NCI-H460 (cell line): ENCODE data around the gene TMEM8B. TPM values are rescaled to one million over a fixed set of nuclear protein-coding genes. Genes with fewer than 3 reads are reported as not detected.

Source experiments
- DNase-seq: peaks from one replicate; pipeline ENCODE4 v3.0.0-alpha.2; 2016; ENCODE audit warnings: low read depth; ENCODE audit errors: extremely low read depth
- polyA plus RNA-seq: library from polyadenylated mRNA; depleted of rRNA; stranded (reverse); fragments of >200 nt; gene quantifications from 2 replicates; pipeline ENCODE4 v1.2.3, GENCODE V29; 2014; cell fraction: nucleus; rRNA removed
- total RNA-seq: library from RNA; depleted of rRNA; stranded (reverse); fragments of >200 nt; shearing (Covaris generic); gene quantifications from 2 replicates; pipeline ENCODE4 v1.2.3, GENCODE V29; 2014; rRNA removed

TMEM8B gene, protein sequence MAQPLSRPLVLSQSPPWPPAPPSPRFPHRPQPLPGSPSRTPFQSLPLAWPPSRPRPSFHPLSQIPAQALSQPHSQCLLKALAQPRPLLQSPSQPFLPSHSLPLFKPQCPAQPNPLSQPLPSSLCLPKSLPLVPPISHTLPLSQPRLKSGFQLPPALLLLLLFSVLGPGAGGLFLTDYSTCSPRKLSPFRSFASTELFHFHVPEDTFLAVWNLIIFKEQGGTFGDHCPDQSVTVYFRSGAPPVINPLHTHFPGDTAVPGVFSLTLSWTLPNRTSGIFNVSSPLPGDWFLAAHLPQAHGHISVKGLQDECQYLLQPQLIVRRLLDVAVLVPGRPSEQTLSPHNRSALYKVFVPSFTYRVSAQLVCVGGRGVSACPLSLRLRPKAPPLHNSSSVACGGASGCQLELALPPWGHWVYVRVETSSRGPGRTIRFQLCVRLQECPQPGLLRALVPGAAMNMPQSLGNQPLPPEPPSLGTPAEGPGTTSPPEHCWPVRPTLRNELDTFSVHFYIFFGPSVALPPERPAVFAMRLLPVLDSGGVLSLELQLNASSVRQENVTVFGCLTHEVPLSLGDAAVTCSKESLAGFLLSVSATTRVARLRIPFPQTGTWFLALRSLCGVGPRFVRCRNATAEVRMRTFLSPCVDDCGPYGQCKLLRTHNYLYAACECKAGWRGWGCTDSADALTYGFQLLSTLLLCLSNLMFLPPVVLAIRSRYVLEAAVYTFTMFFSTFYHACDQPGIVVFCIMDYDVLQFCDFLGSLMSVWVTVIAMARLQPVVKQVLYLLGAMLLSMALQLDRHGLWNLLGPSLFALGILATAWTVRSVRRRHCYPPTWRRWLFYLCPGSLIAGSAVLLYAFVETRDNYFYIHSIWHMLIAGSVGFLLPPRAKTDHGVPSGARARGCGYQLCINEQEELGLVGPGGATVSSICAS
- 1.2 and 1.4 TPM in 2 replicates for total RNA-seq
- polyA plus RNA-seq: 3.1 and 4.3 TPM in 2 replicates

DNA sequence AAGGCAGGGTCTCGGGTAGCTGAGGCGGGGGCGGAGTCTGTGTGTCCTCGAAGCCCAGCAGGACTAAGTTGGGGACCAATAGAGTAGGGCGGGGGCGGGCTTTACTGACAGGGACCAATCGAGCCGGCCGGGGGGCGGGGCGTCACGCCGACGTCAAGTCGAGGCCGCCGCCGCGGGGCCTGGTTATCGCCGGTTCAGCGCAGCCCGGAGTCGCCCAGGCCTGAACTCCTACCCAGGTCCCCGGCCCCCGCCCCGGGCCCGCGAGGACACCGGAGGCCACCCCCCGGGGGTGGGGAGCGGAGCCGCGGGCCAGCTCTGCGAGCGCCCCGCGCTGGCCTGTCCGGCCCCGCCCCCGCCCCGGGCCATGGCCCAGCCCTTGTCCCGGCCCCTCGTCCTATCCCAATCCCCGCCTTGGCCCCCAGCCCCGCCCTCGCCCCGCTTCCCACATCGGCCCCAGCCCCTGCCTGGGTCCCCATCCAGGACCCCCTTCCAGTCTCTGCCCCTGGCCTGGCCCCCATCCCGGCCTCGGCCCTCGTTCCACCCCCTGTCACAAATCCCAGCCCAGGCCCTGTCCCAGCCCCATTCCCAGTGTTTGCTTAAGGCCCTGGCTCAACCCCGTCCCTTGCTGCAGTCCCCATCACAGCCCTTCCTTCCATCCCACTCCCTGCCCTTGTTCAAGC, at the start of gene TMEM8B:
TSS of gene TMEM8B (plus strand) at position 145 of the 680 bp plus-strand sequence. CDS start at position 365, 220 bp downstream.
- DNase-seq: peak; percentile 80

DNA sequence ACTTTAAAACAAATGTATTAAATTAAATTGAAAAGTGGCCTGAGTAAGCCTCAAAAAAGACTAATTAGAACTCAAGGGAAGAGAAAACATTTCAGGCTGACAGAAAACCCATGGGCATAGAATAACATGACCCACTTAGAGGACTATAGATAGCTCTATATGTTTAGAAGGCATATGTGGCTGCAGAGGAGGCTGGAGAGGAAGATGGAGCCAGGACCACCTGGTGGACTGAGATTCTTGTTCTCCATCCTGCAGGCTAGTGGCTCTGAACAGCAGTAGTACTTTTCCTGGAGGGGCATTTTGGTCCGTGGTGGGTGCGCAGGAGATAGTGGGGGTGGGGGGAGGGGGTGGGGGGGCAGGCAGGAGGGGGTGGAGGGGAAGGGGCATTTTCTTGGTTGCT, 48.0 kb upstream of the TMEM8B start:
- no peak for DNase-seq

DNA sequence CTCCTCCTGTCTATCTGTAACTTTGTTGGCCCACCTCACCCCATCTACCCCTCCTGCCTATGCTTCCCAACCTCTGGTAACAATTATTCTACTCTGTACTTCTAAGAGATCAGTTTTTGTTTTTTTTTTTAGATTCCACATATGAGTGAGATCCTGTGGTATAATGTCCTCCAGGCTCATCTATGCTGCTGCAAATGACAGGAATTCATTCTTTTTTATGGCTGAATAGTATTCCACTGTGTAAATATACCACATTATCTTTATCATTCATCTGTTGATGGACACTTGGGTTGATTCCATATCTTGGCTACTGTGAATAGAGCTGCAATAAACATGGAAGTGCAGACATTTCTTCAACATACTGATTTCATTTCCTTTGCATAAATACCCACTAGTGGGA, 45.6 kb upstream of the TMEM8B start:
- DNase-seq: no peak

DNA sequence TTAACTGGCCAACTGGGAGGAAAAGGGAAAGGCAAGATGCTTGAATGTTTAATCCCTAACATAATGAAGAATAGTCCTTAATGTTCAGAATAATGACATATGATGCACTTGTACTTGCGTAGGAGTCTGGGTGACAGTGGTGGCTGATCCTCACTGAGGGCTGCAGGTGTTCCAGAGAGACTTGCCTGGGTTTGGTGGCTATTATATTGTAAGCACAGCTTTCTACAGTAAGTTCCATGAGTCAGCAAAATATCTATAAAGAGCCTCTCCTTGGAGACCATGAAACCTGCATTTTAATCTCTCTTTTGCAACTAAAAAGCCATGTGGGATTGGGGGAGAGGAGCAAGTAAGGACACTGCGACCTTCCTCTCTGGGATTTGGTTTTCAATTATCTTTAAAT, 39.5 kb upstream of the TMEM8B start:
- DNase-seq: no peak

DNA sequence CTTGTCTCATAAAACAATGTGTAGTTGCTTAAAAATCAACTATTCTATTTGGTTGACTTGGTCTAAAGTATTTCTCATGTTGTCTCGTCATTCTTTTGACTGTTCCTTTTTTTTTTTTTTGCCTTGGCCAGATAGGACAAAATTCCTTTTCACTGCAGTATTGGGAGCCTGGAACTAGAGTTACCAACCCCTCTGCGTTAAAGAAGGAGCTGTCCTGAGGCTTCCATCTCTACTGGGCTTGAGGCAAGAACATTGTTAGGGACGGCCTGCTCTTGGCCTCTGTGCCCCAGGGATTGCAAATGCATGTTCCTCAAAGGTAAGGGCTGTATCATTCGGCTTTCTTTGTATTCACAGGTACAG, 39.0 kb upstream of the TMEM8B start:
- no peak for DNase-seq

DNA sequence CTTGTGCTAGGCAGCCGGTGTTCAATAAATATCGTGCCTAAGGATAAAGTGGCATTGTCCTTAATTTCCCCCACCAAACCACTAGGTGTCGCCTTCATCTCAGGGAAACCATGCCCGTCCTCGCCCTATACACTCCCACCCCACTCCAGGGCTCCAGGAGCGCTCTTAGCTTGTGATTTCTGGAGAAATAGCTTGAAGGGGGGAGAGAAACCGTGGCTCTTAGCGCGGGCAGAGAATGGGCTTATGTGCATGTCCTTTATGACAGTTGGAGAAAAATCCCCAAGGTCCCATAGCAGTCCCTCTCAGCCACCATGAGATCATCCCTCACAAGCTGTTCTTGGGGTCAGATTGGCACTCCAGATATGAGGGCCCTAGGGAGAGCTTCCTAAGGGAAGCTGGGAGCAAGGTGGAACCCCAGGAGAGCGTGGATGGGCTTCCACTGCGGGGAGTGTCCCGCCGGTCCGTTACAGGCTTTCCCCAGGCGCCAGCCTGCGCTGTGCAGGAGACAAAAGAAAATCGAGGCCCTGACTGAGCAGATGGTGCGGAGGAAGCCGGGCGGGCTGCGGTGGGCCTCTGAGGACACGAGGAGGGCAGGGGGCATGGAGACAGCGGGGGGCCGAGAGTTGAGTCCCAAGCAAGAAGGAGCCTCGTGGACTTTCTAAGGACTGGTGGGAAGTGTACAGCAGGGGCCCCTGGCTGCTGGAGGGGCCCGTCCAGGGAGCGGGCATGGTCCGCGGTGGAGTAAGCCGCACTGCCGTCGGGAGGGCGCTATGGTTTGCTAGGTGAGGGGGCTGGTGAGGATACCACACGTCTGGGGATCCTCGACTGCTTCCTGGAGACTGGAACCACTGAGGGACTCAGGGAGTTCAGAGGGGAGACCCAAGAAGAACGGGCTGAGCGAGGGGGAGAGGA, 38.4 kb upstream of the TMEM8B start:
- DNase-seq: peak; percentile 57

DNA sequence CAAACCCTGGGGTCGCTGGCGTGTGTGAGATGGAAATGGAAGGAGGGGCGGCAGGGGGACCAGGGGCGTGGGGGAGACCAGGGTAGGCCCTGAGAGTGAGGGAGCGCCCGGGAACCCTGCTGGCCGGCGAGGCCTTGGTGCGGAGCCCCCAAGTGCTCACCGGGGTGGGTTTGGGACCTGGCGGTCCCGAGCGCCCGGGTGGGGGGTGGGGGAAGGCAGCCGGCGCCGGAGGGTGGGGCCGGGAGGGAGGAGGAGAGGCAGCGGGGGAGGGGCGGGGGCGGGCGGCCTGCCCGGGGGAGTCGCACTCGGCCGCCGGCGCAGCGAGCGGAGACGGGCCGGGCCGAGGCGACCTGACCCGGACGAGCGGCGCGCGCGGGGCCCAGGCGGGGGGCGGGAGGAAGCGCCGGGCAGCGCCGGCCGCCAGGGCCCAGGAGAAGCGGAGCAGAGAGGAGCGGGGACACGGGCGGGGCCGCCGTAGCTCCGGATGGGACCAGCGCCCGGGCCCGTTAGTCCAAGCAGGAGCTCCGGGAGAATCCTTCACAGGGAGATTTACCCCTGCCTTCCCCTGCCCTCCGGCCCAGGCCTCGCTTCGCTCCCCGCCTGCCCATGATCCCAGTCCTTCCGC, 37.6 kb upstream of the TMEM8B start, which contains the start of gene NPR2:
TSS of gene NPR2 (plus strand) at position 295 of the 625 bp plus-strand sequence. CDS start 818 bp downstream, outside the sequence.
- no peak for DNase-seq

DNA sequence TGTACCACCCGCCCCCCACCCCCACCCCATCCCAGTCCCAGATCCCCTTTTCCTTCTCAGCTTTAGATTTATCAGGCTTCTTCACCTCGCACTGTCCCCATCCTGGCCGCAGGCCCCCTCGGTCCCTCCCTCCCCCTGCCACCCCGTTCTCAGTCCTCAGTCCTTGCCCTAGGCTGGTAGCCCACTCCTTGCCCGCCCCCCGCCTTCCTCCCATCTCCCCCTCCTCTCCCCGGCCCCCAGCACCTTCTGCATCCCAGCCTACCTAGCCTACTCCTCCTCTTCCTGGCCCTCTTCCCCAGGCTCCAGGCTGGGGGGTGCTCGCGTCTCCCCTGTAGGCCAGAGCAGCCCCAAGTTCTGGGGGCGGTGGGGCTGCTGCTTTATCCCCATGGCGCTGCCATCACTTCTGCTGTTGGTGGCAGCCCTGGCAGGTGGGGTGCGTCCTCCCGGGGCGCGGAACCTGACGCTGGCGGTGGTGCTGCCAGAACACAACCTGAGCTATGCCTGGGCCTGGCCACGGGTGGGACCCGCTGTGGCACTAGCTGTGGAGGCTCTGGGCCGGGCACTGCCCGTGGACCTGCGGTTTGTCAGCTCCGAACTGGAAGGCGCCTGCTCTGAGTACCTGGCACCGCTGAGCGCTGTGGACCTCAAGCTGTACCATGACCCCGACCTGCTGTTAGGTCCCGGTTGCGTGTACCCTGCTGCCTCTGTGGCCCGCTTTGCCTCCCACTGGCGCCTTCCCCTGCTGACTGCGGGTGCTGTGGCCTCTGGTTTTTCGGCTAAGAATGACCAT, 36.8 kb upstream of the TMEM8B start:
- DNase-seq: no peak

DNA sequence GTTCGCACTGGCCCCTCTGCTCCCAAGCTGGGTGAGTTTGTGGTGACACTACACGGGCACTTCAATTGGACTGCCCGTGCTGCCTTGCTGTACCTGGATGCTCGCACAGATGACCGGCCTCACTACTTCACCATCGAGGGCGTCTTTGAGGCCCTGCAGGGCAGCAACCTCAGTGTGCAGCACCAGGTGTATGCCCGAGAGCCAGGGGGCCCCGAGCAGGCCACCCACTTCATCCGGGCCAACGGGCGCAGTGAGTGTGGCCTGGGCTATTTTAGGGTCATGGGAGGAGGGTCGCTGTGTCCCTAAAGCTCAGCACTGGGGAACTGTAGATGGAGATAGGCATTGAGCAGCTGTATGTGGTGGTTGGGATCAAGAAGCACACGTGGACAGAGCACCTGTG, 36.2 kb upstream of the TMEM8B start:
- no peak for DNase-seq

DNA sequence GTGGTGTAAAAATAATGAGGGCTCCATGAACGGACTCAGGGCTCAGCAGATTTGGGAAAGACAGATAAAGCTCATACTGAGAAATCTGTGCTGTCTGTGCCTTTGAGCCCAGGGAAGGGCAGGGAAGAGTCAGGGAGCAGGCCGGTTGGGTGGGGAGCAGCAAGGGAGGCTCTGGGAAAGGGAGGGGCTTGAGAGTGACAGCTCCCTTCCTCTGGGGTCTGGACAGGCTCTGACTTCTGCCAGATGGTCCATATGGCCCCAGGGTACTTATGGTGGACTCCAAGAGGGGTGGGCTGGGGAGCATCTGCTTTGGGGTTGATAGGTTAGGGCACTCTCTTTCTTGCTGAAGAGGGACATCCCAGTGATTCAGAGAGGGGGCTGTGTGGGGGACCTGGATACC, 35.6 kb upstream of the TMEM8B start:
- no peak for DNase-seq

DNA sequence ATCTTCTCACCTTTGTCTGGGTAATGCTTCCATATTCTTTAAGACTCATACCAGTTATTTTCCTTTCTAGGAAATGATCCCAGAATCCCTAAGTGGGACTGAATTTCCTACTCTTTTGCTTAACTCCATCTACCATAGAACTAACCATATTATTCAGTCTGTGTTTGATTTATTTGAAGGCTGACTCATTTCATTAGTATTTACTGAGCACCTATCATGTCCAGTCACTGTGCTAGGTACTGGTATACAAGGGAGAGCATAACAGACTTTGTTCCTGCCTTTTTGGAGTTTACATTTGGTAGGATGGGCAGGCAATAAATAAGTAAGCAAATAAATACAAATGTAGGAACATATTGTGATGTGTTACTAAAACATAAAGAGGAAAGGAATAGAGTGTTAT, 33.3 kb upstream of the TMEM8B start:
- DNase-seq: no peak

DNA sequence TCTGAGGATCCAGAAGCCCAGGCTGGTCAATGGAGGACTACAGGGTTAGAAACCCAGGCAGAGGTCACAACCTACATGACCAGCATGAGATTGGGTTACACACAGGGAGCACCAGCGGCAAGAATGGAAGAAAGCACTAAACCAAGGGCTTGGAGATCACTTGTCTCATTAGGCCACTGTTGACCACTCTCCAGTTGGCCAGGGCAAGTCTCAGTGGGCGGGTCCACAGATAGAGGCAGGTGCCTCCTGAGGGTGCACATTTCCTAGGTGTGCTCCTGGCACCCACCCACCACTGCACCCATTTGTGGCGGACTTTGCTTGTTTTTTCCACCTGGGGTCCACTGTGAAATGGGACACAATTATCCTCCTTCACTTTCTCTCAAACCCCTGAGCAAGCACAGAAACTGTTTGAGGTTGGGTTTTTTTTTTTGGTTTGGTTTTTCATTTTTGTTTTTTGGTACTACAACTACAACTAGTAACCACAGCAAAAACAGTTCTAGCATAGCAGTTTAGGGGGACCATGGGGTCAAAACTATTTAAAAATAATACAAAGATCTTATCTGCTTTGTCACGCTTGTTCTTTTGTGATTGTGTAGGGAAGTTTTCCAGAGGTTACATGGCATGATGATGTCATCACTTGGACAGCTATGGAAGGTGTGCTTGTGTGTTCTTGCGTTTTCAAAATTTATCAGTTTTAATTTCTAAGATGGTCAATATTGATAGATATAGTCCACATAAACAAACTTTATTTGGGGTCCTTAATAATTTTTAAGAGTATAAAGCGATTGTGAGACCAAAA, 31.5 kb upstream of the TMEM8B start:
- DNase-seq: no peak

DNA sequence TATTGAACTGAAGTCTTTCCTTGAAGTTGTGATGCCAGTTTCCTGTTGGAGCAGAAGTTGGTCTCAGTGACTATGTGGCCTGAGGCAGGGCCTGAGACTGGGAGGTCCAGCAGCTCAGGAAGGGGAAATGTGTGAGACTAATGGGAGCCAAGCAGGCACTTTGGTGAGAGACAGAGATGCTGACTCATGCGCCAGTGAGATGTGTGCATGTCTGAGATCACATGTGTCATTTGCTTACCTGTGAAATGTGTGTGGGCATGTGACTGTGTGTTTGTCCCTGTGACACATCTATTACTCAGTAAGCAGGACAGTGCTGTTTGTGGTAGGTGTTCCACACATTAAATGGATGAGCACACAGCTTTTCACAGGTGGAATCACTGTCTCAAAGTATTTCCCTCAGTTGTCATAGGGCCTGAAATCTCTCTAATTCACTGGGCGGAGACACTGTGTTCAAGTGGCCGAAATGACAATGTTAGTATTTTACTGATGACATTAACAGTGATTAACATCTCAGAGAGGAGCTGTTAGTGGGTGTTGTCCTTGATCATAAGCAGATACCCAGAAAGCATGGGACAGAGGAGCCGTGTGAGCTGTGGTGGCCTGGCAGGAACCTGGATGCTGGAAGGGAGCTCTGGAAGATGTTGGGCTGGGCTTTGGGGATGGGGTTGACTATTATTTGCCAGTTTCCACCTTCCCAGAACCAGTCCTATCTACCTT, 30.2 kb upstream of the TMEM8B start:
- peak; percentile 21 for DNase-seq

DNA sequence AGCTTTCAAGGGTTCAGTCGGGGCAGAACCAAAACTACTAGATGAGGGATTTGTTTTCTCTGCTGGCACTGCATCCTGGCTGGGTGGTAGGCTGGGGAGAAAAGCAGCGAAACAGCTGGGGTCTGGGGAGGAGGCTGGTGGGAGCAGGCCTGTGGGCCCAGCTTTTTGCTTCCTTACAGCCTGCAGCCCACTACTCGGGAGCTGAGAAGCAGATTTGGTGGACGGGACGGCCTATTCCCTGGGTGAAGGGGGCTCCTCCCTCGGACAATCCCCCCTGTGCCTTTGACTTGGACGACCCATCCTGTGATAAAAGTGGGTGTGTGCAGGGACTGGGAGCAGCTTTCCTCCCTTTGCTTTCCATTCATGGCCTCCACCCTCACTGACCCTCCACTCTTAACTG, 28.5 kb upstream of the TMEM8B start:
- DNase-seq: no peak

DNA sequence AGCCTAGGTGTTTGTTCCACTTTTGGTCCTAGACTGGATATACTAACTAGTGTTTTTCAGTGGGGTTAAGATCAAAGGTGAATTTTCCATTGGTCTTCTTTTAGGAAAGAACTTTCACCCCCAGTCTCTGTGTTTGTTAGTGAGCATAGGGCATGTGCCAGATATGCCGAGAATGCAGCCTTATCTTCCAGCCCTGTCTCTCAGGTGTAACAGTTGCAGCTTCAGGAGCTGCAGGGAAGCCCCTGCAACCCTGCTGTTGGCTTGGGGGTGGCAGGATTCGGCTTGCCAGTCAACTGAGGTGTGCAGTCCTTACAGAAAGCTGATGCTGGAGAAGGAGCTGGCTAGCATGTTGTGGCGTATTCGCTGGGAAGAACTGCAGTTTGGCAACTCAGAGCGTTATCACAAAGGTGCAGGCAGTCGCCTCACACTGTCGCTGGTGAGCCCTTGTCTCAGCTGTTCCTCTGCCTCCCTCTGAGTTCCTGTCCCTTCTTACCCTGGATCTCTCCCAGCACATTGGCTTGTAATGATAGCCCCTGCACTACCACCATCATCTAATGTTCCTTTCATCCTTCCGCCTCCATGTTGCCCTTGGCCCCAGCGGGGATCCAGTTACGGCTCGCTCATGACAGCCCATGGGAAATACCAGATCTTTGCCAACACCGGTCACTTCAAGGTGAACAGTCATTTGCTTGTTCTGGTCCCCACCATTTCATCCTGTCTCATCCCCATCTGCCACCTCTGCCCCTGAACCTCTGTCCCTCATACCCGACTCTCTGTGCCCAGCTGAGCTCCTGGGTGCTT, 27.5 kb upstream of the TMEM8B start:
- DNase-seq: no peak

DNA sequence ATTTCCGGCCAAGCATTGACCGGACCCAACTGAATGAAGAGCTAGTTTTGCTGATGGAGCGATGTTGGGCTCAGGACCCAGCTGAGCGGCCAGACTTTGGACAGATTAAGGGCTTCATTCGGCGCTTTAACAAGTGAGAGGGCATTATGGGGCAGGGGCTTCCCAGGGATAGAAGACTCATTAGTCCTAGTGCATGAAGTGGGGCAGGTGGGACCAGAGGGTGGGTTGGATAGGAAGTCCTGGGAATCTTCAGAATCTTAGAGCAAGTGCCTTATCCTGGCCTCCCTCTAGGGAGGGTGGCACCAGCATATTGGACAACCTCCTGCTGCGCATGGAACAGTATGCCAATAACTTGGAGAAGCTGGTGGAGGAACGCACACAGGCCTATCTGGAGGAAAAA, 22.9 kb upstream of the TMEM8B start:
- DNase-seq: no peak
